ENCODE data around the gene NOD2. TPM values are rescaled to one million over a fixed set of nuclear protein-coding genes. Genes with fewer than 3 reads are reported as not detected.

Gene NOD2
- total and polyA plus RNA-seq, 2 of the 13 experiments (the other 11 are each of a cell fraction or from before 2014, with no cell fraction given) = 0.27 to 0.81 TPM

GRCh38 chr16:50741781-50742575 is 48.6 kb downstream of the NOD2 start, which contains the start of gene CYLD (continued):
- TF ChIP-seq, protein P1, sequence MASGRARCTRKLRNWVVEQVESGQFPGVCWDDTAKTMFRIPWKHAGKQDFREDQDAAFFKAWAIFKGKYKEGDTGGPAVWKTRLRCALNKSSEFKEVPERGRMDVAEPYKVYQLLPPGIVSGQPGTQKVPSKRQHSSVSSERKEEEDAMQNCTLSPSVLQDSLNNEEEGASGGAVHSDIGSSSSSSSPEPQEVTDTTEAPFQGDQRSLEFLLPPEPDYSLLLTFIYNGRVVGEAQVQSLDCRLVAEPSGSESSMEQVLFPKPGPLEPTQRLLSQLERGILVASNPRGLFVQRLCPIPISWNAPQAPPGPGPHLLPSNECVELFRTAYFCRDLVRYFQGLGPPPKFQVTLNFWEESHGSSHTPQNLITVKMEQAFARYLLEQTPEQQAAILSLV (CRISPR knock-in tag; IDR thresholded peaks at IDR 0.05; ENCODE audit: borderline replicate concordance) = peak; percentile 89; the same call in 1 of the 2 replicates
- TF ChIP-seq, protein P2, sequence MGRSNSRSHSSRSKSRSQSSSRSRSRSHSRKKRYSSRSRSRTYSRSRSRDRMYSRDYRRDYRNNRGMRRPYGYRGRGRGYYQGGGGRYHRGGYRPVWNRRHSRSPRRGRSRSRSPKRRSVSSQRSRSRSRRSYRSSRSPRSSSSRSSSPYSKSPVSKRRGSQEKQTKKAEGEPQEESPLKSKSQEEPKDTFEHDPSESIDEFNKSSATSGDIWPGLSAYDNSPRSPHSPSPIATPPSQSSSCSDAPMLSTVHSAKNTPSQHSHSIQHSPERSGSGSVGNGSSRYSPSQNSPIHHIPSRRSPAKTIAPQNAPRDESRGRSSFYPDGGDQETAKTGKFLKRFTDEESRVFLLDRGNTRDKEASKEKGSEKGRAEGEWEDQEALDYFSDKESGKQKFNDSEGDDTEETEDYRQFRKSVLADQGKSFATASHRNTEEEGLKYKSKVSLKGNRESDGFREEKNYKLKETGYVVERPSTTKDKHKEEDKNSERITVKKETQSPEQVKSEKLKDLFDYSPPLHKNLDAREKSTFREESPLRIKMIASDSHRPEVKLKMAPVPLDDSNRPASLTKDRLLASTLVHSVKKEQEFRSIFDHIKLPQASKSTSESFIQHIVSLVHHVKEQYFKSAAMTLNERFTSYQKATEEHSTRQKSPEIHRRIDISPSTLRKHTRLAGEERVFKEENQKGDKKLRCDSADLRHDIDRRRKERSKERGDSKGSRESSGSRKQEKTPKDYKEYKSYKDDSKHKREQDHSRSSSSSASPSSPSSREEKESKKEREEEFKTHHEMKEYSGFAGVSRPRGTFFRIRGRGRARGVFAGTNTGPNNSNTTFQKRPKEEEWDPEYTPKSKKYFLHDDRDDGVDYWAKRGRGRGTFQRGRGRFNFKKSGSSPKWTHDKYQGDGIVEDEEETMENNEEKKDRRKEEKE (IDR thresholded peaks at IDR 0.05) = no peak
- TF ChIP-seq CBX5 (CRISPR knock-in tag; IDR thresholded peaks at IDR 0.05; ENCODE audit: borderline replicate concordance) (peak; percentile 49; the same call in 1 of the 2 replicates), NFKB2 (CRISPR knock-in tag; IDR thresholded peaks at IDR 0.05; ENCODE audit: borderline replicate concordance) (peak; percentile 67; the same call in 1 of the 2 replicates), KLF12 (CRISPR knock-in tag; IDR thresholded peaks at IDR 0.05; ENCODE audit: borderline replicate concordance) (peak; percentile 74; the same call in 1 of the 2 replicates), ZBTB3 (CRISPR knock-in tag; IDR thresholded peaks at IDR 0.05; ENCODE audit: borderline replicate concordance, low read depth) (no peak), NFRKB (IDR thresholded peaks at IDR 0.05) (no peak), ZSCAN29 (CRISPR knock-in tag; conservative IDR thresholded peaks at IDR 0.05) (no peak), ZSCAN30 (CRISPR knock-in tag; IDR thresholded peaks at IDR 0.05) (no peak), GATAD1 (CRISPR knock-in tag; IDR thresholded peaks at IDR 0.05) (peak; percentile 82), POLR2A (IDR thresholded peaks at IDR 0.05; ENCODE audit: insufficient read depth in 1 of 2, low read depth in 2 of 2, low read length in 2 of 2) (no peak; a peak in 1 of 4 replicates), SAFB2 (CRISPR knock-in tag; IDR thresholded peaks at IDR 0.05; ENCODE audit: borderline replicate concordance, low read depth) (no peak; the same call in 1 of the 2 replicates), CCDC6 (CRISPR knock-in tag; IDR thresholded peaks at IDR 0.05) (peak; percentile 65; the same call in 1 of the 2 replicates), MYNN (CRISPR knock-in tag; IDR thresholded peaks at IDR 0.05; ENCODE audit: low read depth) (no peak), ATF6 (CRISPR knock-in tag; conservative IDR thresholded peaks at IDR 0.05) (0 out of 2 replicates have a peak, but pooled peaks have one; percentile 49), EZH2 (conservative IDR thresholded peaks at IDR 0.05; ENCODE audit: low read depth, low read length) (no peak)
- TF ChIP-seq, protein P3, sequence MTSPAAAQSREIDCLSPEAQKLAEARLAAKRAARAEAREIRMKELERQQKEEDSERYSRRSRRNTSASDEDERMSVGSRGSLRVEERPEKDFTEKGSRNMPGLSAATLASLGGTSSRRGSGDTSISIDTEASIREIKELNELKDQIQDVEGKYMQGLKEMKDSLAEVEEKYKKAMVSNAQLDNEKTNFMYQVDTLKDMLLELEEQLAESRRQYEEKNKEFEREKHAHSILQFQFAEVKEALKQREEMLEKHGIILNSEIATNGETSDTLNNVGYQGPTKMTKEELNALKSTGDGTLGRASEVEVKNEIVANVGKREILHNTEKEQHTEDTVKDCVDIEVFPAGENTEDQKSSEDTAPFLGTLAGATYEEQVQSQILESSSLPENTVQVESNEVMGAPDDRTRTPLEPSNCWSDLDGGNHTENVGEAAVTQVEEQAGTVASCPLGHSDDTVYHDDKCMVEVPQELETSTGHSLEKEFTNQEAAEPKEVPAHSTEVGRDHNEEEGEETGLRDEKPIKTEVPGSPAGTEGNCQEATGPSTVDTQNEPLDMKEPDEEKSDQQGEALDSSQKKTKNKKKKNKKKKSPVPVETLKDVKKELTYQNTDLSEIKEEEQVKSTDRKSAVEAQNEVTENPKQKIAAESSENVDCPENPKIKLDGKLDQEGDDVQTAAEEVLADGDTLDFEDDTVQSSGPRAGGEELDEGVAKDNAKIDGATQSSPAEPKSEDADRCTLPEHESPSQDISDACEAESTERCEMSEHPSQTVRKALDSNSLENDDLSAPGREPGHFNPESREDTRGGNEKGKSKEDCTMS (CRISPR knock-in tag; conservative IDR thresholded peaks at IDR 0.05) = no peak

All from HepG2 (cell line).